T47D (cell line): ENCODE data around the gene ANKMY1.
A peak's percentile ranks its signal among the peaks of the same experiment; 100 is the strongest.

Experiments
- DNase-seq, 2 experiments: peaks; one replicate each; pipeline versions ENCODE4 v3.0.0 to v3.0.0-alpha.2; 2011 to 2012; ENCODE audit warnings: low read depth in 1 of 2, low spot score in 1 of 2
- JUND ChIP-seq: IDR thresholded peaks from 2 replicates; pipeline ENCODE4 v1.6.1; 2012; ENCODE audit warnings: low read depth
- in situ Hi-C: cut with HindIII; loops from 2 replicates; pipeline ENCODE4 v1.10.0; 2016; ENCODE audit warnings: low sequenced_read_pairs, low pct_unique_long_range_greater_than_20kb

ANKMY1 gene

DNA sequence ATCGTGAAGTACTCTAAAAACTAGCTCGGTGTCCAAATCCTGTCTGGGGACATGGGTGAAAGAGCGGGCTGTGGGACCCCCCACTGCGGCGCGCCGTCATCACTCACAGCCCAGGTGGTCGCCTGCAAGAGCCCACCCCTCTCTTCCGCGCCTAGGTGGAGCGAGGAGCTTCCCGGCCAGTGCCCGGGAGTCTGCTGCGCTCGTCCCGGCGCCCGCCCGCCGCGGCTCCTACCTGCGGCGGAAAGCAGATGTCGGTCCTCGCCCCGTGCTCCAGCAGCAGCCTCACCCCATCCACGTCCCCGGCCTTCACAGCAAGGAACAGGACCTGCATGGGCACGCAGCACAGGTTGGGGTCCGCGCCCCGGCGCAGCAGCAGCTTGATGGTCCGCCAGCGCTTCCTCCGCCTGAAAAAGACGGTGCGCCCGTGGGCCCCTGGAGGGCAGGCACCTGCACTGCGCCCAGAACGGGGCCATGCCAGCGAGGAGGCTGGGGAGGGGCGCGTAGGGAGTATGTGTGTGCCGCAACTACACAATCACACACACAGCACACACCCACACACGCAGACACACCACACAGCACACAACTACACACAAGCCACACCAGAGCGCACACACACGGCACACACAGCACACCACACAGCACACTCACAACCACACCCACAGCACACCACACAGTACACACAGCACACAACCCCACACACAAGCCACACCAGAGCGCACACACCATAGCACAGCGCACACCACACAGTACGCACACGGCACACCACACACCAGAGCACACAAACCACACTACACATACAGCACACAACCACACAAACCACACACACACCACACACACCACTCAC is 37.4 kb downstream of the ANKMY1 start:
- DNase-seq: no peak
- in situ Hi-C loops: no loop called here
- TF ChIP-seq JUND: no peak

DNA sequence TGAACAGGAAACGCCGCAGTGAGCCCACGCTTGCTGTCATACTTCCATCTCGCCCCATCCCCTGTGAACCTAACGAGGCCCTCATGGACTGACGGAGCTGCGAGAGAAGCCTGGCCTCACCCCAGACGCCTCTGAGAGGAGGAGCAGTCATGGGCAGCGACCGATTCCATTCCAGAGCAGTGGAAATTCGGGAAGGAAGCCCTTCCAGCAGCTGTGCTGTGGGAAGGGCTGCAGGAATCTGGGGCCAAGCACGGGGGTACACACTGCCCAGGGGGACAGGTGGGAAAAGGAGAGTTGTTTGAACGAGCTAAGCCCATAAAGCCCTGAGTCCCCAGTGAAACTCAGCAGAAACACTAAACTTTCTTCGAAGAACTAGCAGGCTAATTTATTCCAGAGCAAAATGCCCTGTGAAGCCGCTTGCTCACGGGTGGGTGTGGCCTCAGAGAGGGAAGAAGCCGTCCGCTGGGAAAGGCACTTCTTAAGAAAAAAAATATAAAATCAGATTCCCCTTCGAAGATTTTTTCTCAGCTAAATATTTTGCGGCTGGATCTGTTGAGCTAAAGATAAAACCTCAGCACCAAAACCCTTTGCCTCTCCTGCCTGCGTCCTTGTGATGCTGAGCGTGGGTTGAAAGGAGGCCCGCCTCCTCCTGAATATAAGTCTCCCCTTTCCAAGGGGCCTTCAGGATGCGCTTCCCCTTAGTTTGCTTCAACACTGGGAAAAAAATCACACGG is 38.2 kb downstream of the ANKMY1 start:
- TF ChIP-seq JUND: no peak
- in situ Hi-C loops: no loop called here
- no peak for DNase-seq

DNA sequence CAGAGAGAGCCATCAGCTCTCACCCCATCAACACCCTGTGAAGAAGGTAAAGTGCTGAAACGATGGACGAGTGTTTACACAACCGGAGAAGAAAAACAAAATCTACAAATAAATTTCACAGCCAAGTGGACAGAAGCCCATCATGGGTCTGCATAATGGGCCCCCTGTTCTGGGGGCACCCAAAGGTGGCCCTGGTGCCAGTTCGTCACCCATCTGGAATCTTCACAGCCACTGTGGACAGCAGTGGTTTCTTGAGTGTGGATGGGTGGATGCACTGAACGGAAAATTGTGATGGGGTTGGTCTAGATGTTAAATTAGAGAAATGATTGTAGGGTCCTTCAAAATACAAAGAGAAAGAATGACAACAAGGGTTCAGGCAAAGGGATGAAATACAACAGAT is 38.8 kb downstream of the ANKMY1 start:
- DNase-seq: no peak
- in situ Hi-C loops: no loop called here
- TF ChIP-seq JUND: no peak

- DNase-seq: no peak
- no peak for TF ChIP-seq JUND
- in situ Hi-C loops: no loop called here
Observed at GRCh38 chr2:240517342-240517741, 40.4 kb downstream of the ANKMY1 start.

- DNase-seq: peak in 1 of 2 experiments; percentile 19
- no peak for TF ChIP-seq JUND
- in situ Hi-C loops: no loop called here
Observed at GRCh38 chr2:240514631-240515030, 43.2 kb downstream of the ANKMY1 start.

DNA sequence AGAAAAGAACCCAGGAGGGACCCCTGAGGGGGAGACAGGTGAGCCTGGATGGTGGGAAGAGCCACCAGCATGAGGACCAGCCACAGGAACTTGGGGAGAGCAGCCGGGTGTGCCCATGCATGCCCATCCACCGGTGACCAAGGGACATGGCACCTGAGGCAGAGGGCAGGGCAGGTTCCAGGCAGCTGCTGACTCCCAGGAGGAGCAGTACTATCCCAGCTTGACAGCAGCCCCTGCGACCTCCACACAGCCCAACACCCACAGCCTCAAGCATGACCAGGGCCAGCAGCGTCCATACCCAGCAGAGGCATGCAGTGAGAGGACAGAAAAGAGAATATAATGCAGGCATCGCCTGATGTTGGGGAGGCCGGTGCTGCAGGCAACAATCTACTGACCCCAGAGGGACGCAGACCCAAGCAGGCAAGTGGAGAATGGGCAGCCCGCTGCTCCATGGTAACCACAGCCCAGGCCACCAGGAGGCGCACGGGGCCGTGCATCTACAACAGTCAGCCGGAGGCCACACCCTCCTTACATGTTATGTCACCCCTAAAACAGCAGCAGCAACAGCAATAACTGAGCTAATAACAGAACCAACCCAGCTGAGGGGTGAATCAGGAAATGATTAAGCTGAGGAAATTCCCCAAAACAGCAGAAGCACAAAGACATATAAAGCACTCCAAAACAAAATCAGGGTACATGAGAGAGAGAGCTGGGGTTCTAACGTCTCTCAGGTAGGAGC is 44.1 kb downstream of the ANKMY1 start:
- in situ Hi-C loops: no loop called here
- TF ChIP-seq JUND: no peak
- peak; percentile 45 to 48 for DNase-seq

DNA sequence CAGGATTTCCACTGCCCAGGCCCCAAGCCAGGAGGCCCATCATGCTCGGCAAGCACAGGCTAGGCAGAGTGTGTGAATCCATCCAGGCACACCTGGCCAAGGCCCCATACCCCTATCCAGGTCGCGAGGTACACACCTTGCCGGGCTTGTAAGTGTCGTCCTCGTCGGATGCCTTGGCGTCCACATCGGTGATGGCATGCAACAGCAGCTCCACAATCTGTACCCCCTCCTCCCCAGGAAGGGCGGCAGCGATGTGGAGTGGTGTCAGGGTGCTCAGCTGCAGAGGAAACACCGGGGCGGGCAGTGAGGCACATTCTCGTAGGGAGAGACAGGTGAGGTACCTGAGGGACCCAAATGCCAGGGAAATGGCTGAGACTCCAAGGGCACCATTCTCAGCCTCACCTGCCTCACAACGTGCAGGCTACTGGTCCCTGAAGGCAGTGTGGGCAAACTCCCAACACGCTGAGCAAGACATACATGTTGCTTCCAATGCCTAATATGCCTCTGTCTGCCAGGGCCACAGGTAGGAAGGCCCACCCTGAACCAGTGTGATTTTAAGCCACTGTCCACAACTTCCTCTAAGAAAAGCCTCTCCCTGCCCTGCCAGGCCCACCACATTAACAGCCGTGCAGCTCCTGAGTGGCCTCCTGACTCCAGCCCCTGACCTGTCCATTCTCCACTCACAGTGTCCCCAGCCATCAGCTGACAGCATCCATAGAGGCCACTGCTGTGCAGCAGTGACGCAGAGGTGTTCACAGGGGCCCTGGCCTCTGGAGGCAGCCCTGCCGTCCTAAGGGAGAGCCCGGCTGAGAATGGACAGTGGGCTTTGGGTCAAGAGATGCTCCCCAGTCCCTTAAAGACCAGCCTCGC is 44.9 kb downstream of the ANKMY1 start:
- no peak for TF ChIP-seq JUND
- in situ Hi-C loops: no loop called here
- DNase-seq: no peak

DNA sequence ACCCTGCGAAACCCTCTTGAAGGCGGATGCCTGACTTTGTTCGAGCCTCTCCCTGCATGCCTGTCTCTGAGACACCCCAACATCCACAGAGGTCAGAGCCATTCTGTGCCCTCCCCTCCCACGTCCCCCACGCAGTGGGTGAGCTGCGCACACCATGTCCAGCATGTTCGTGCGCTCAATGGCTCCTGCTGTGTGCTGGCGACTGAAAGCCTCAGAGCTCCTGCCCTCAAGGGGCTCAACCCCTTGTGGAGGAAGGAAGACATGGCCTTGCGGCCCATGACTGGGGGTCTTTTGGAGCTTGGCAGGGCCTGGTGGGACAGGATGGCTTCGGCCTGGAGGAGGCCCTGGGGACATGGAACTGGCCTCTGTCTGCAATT is 45.7 kb downstream of the ANKMY1 start:
- in situ Hi-C loops: no loop called here
- no peak for DNase-seq
- TF ChIP-seq JUND: no peak

DNA sequence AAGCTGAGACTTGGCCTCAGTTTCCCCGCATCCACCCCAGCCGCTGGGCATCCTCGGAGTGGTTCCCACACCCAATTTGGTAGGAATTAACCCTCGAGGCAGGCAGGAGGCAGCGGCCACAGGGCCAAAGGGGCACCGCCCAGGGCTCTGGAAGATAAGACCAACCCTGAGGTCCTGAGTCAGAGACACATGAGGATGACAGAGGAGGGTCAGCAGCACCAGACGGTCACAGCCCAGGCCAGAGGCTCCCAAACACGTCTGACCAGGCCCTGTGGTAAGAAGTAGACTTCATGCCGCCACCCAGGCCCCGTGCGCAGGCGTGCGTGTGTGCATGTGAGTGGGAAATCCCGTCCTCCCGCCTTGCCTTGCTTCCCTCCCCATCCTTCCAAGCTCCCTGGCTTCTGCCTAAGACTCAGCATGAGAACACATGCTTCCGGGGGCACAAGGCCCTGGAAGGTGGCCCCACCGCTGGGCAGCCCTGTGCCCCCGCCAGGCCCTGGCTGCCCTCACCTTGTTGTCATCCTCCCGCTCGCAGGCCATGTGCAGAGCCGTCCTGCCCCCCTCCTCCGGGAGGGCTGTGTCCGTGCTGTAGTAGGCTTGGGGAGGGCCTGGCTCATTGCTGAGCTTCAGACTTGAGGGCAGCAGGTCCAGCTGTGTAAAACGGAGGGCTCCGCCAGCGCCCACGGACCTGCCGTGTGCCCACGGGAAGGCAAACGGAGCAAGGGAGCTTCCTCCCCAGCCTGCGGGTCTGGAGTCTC is 46.3 kb downstream of the ANKMY1 start:
- in situ Hi-C loops: no loop called here
- no peak for DNase-seq
- TF ChIP-seq JUND: no peak

- in situ Hi-C loops: no loop called here
- no peak for TF ChIP-seq JUND
- no peak for DNase-seq
Observed at GRCh38 chr2:240510513-240511210, 47.1 kb downstream of the ANKMY1 start.

GRCh38 chr2:240509667-240510512 is 47.9 kb downstream of the ANKMY1 start:
- no peak for TF ChIP-seq JUND
- in situ Hi-C loops: no loop called here
- no peak for DNase-seq
